H9 (cell line): ENCODE results near the gene VSTM2L. TPM values are rescaled to one million over a fixed set of nuclear protein-coding genes. Genes with fewer than 3 reads are reported as not detected.

Experiments
- DNase-seq: peaks from one replicate; pipeline ENCODE4 v3.0.0-alpha.2; 2017
- H2AFZ ChIP-seq: one replicate; pipeline ENCODE4 v1.6.1; 2013; ENCODE audit warnings: mild to moderate bottlenecking, low read length, control low read depth, moderate library complexity
- H2AK5ac ChIP-seq: 2 replicates; pipeline ENCODE4 v1.6.1; 2013; ENCODE audit warnings: low read length, control low read depth, mixed read lengths; ENCODE audit not compliant: insufficient read length
- H2BK120ac ChIP-seq: one replicate; pipeline ENCODE4 v1.6.1; 2013; ENCODE audit warnings: low read depth, mild to moderate bottlenecking, low read length, control low read depth, inconsistent platforms; ENCODE audit not compliant: poor library complexity, severe bottlenecking
- H2BK12ac ChIP-seq: 2 replicates; pipeline ENCODE4 v1.6.1; 2013; ENCODE audit warnings: low read length, control low read depth, mixed read lengths, low read depth; ENCODE audit not compliant: insufficient read length
- H2BK15ac ChIP-seq: 2 replicates; pipeline ENCODE4 v1.6.1; 2013; ENCODE audit warnings: low read depth, low read length, control low read depth
- H2BK20ac ChIP-seq: one replicate; pipeline ENCODE4 v1.6.1; 2013; ENCODE audit warnings: low read depth, mild to moderate bottlenecking, low read length, control low read depth, inconsistent platforms; ENCODE audit not compliant: poor library complexity, severe bottlenecking
- H2BK5ac ChIP-seq: 2 replicates; pipeline ENCODE4 v1.6.1; 2013; ENCODE audit warnings: low read length, control low read depth, mixed read lengths; ENCODE audit not compliant: insufficient read length
- H3K14ac ChIP-seq: 2 replicates; pipeline ENCODE4 v1.6.1; 2013; ENCODE audit warnings: low read length, control low read depth; ENCODE audit not compliant: insufficient read depth
- H3K18ac ChIP-seq: 2 replicates; pipeline ENCODE4 v1.6.1; 2013; ENCODE audit warnings: low read depth, mild to moderate bottlenecking, mixed read lengths, low read length, control low read depth; ENCODE audit not compliant: insufficient read length
- H3K23ac ChIP-seq: 2 replicates; pipeline ENCODE4 v1.6.1; 2013; ENCODE audit warnings: low read length, control low read depth, mixed read lengths, low read depth; ENCODE audit not compliant: insufficient read length
- H3K23me2 ChIP-seq: 2 replicates; pipeline ENCODE4 v1.6.1; 2013; ENCODE audit warnings: low read depth, mild to moderate bottlenecking, mixed read lengths, low read length, control low read depth; ENCODE audit not compliant: insufficient read length, poor library complexity, severe bottlenecking
- H3K27ac ChIP-seq: 2 replicates; pipeline ENCODE4 v1.5.1; 2013; ENCODE audit warnings: low read length, control low read depth, mixed read lengths, low read depth; ENCODE audit not compliant: insufficient read length
- H3K27me3 ChIP-seq: 2 replicates; pipeline ENCODE4 v1.6.1; 2013; ENCODE audit warnings: low read length, control low read depth, inconsistent platforms; ENCODE audit not compliant: insufficient read depth
- H3K4ac ChIP-seq: 2 replicates; pipeline ENCODE4 v1.6.1; 2013; ENCODE audit warnings: low read depth, mild to moderate bottlenecking, control low read depth, inconsistent platforms, low read length, moderate library complexity
- H3K4me1 ChIP-seq: 2 replicates; pipeline ENCODE4 v1.6.1; 2013; ENCODE audit warnings: low read length, control low read depth, inconsistent platforms; ENCODE audit not compliant: insufficient read depth
- H3K4me2 ChIP-seq: 2 replicates; pipeline ENCODE4 v1.6.1; 2013; ENCODE audit warnings: low read length, control low read depth, mixed read lengths; ENCODE audit not compliant: insufficient read length, insufficient read depth
- H3K56ac ChIP-seq: 2 replicates; pipeline ENCODE4 v1.6.1; 2013; ENCODE audit warnings: low read depth, mild to moderate bottlenecking, mixed read lengths, low read length, control low read depth; ENCODE audit not compliant: insufficient read length
- H3K79me1 ChIP-seq: 2 replicates; pipeline ENCODE4 v1.6.1; 2013; ENCODE audit warnings: low read depth, mild to moderate bottlenecking, moderate library complexity, low read length, control low read depth, inconsistent platforms; ENCODE audit not compliant: insufficient read depth, poor library complexity, severe bottlenecking
- H3K79me2 ChIP-seq: 2 replicates; pipeline ENCODE4 v1.6.1; 2013; ENCODE audit warnings: low read length, control low read depth, inconsistent platforms; ENCODE audit not compliant: insufficient read depth
- H3K9ac ChIP-seq: 2 replicates; pipeline ENCODE4 v1.6.1; 2013; ENCODE audit warnings: low read length, control low read depth, mixed read lengths; ENCODE audit not compliant: insufficient read length; ENCODE audit errors: extremely low read depth
- H3K9me3 ChIP-seq: one replicate; pipeline ENCODE4 v1.6.1; 2013; ENCODE audit warnings: low read depth, low read length, inconsistent platforms; ENCODE audit not compliant: control insufficient read depth
- H3T11ph ChIP-seq: one replicate; pipeline ENCODE4 v1.6.1; 2013; ENCODE audit warnings: mild to moderate bottlenecking, low read length, control low read depth, inconsistent platforms
- H4K20me1 ChIP-seq: one replicate; pipeline ENCODE4 v1.6.1; 2013; ENCODE audit not compliant: control insufficient read depth, insufficient read length, insufficient read depth
- H4K5ac ChIP-seq: 2 replicates; pipeline ENCODE4 v1.6.1; 2013; ENCODE audit warnings: low read depth, mild to moderate bottlenecking, mixed read lengths, low read length, control low read depth; ENCODE audit not compliant: insufficient read length
- H4K8ac ChIP-seq: replicated peaks from 2 replicates; pipeline ENCODE4 v1.6.1; 2013; ENCODE audit warnings: low read length, control low read depth, mixed read lengths, low read depth; ENCODE audit not compliant: insufficient read length
- H4K91ac ChIP-seq: 2 replicates; pipeline ENCODE4 v1.6.1; 2013; ENCODE audit warnings: low read depth, mild to moderate bottlenecking, moderate library complexity, mixed read lengths, low read length, control low read depth; ENCODE audit not compliant: insufficient read length
- H3K27ac Mint-ChIP-seq, 3 experiments: 2 replicates in 2 of 3; 3 replicates in 1 of 3; pipeline ENCODE4 v1.8.0; 2020 to 2021; ENCODE audit warnings: mixed read lengths in 3 of 3, mild to moderate bottlenecking in 1 of 3, moderate library complexity in 1 of 3
- H3K27me3 Mint-ChIP-seq: 2 replicates; pipeline ENCODE4 v1.8.0; 2021; ENCODE audit warnings: low read depth, mild to moderate bottlenecking, moderate library complexity, mixed read lengths
- H3K36me3 Mint-ChIP-seq, 3 experiments: 2 replicates in 2 of 3; 3 replicates in 1 of 3; pipeline ENCODE4 v1.8.0; 2020 to 2021; ENCODE audit warnings: low read depth in 3 of 3, mixed read lengths in 3 of 3; ENCODE audit not compliant: insufficient read depth in 1 of 3
- H3K4me1 Mint-ChIP-seq, 2 experiments: 2 replicates each; pipeline ENCODE4 v1.8.0; 2020; ENCODE audit warnings: mixed read lengths in 2 of 2
- H3K4me3 Mint-ChIP-seq, 2 experiments: 2 replicates in 1 of 2; 3 replicates in 1 of 2; pipeline ENCODE4 v1.8.0; 2020 to 2021; ENCODE audit warnings: mild to moderate bottlenecking in 2 of 2, mixed read lengths in 2 of 2, moderate library complexity in 1 of 2
- H3K9me3 Mint-ChIP-seq, 2 experiments: 2 replicates in 1 of 2; 3 replicates in 1 of 2; pipeline ENCODE4 v1.8.0; 2020; ENCODE audit warnings: mild to moderate bottlenecking in 2 of 2, mixed read lengths in 2 of 2, moderate library complexity in 1 of 2
- CTCF ChIP-seq: fragments of 200-600 bp; sonication (generic); conservative IDR thresholded peaks from 3 replicates; pipeline ENCODE4 v1.8.0; 2021; ENCODE audit warnings: antibody characterized with exemption, mild to moderate bottlenecking
- WGBS: extraction: QIAGEN DNeasy Blood & Tissue Kit; methylation state at CpG from one replicate; pipeline ENCODE4 v1.1.7; 2013; ENCODE audit warnings: missing lambda C conversion rate, low lambda C conversion rate, mixed read lengths; ENCODE audit not compliant: insufficient read length; ENCODE audit errors: extremely low coverage; 5-methylcytosine and 5-hydroxymethylcytosine counted together
- total RNA-seq: library from RNA; stranded (reverse); gene quantifications from 2 replicates; pipeline ENCODE4 v1.2.1, GENCODE V29; 2021

Gene VSTM2L
- total RNA-seq, 1 experiment from 2014 or later: 2.1 TPM

GRCh38 chr20:37991157-37991866 is 88.4 kb downstream of the VSTM2L start:
- no peaks in the 10 kb centered on the region for H3K27me3 Mint-ChIP-seq
- no CpG with 5 or more reads among the region's 4 CpGs for WGBS
- H4K91ac ChIP-seq: no peak overlapping the region
- no peaks in the 10 kb centered on the region for H3K9me3 Mint-ChIP-seq
- no peak overlapping the region for H3K4ac ChIP-seq
- peaks cover 19 to 53% (median 52%) of the 10 kb centered on the region in 3 experiments; a peak in 6 of 7 replicates for H3K36me3 Mint-ChIP-seq
- no peak overlapping the region for H3K27ac Mint-ChIP-seq
- H3K9me3 ChIP-seq: no peaks in the 10 kb centered on the region
- H4K20me1 ChIP-seq: no peaks in the 10 kb centered on the region
- H3K4me1 Mint-ChIP-seq: peaks cover 4 to 16% of the 10 kb centered on the region in 2 experiments
- no peak overlapping the region for H2BK12ac ChIP-seq
- no peak for DNase-seq
- H2BK5ac ChIP-seq: no peak overlapping the region
- H2AFZ ChIP-seq: no peak overlapping the region
- no peak overlapping the region for H3K23ac ChIP-seq
- no peak overlapping the region for H2BK20ac ChIP-seq
- H3K4me2 ChIP-seq: no peak overlapping the region
- no peak for TF ChIP-seq CTCF
- H3K4me3 Mint-ChIP-seq: no peak overlapping the region
- no peaks in the 10 kb centered on the region for H3K27me3 ChIP-seq
- H3K18ac ChIP-seq: no peak overlapping the region
- no peaks in the 10 kb centered on the region for H3K79me2 ChIP-seq
- no peak overlapping the region for H3K56ac ChIP-seq
- no peak overlapping the region for H3K9ac ChIP-seq
- H3T11ph ChIP-seq: no peak overlapping the region
- H2BK15ac ChIP-seq: no peak overlapping the region
- no peak overlapping the region for H2AK5ac ChIP-seq
- no peak overlapping the region for H4K8ac ChIP-seq
- no peak overlapping the region for H3K14ac ChIP-seq
- no peaks in the 10 kb centered on the region for H3K4me1 ChIP-seq
- no peaks in the 10 kb centered on the region for H3K79me1 ChIP-seq
- no peak overlapping the region for H2BK120ac ChIP-seq
- no peaks in the 10 kb centered on the region for H3K23me2 ChIP-seq
- no peak overlapping the region for H4K5ac ChIP-seq
- H3K27ac ChIP-seq: no peak overlapping the region
